Activated B cell treated with CpG ODN at 0.5 μM for 24 hours (primary cell): ENCODE data around the gene C2CD4C. TPM values are rescaled to one million over a fixed set of nuclear protein-coding genes. Genes with fewer than 3 reads are reported as not detected.
"Not testable (repeated sequence)": the region's sequence is repeated elsewhere in the genome, so short reads cannot be mapped to it uniquely, and the experiment has no call there.

Experiments
- ATAC-seq: fragments of 200-7000 bp; cut with Tn5 transposase; one replicate; pipeline ENCODE4 v1.10.0; 2021; ENCODE audit warnings: low read depth, mild to moderate bottlenecking, moderate library complexity
- CTCF ChIA-PET: fragments of 350-600 bp; sonication (Branson Sonifier 250); formaldehyde crosslinking; loops from one replicate; lab custom pipeline; 2021; ENCODE audit warnings: antibody characterized with exemption; lab: Charles Lee
- POLR2A ChIA-PET: fragments of 350-600 bp; sonication (Branson Sonifier 250); formaldehyde crosslinking; loops from one replicate; lab custom pipeline; 2021; ENCODE audit warnings: antibody characterized with exemption; lab: Charles Lee
- DNase-seq: peaks from one replicate; pipeline ENCODE4 v3.0.0; 2022
- H3K27ac Mint-ChIP-seq: one replicate; pipeline ENCODE4 v1.8.0; 2020; ENCODE audit warnings: mixed read lengths
- H3K27me3 Mint-ChIP-seq: one replicate; pipeline ENCODE4 v1.8.0; 2021; ENCODE audit warnings: mixed read lengths
- H3K36me3 Mint-ChIP-seq: one replicate; pipeline ENCODE4 v1.8.0; 2021; ENCODE audit warnings: low read depth, mixed read lengths
- H3K4me1 Mint-ChIP-seq: one replicate; pipeline ENCODE4 v1.8.0; 2021; ENCODE audit warnings: mixed read lengths
- H3K4me3 Mint-ChIP-seq: one replicate; pipeline ENCODE4 v1.8.0; 2020; ENCODE audit warnings: mild to moderate bottlenecking, mixed read lengths
- H3K9me3 Mint-ChIP-seq: one replicate; pipeline ENCODE4 v1.8.0; 2020; ENCODE audit warnings: mixed read lengths
- intact Hi-C: fragments of 100-400 bp; cut with micrococcal nuclease; formaldehyde crosslinking; loops from one replicate; pipeline ENCODE4 v1.15.1; 2024
- total RNA-seq: library from RNA; stranded (reverse); gene quantifications from 2 replicates; pipeline ENCODE4 v1.2.3, GENCODE V29; 2022
- TF ChIP-seq, protein P1 (sequence below): fragments of 200-600 bp; IDR thresholded peaks from one replicate; pipeline ENCODE4 v1.8.0; 2022; ENCODE audit warnings: antibody characterized with exemption, mild to moderate bottlenecking

The C2CD4C gene
- total RNA-seq, 1 donor from 2014 or later, result not detected

DNA sequence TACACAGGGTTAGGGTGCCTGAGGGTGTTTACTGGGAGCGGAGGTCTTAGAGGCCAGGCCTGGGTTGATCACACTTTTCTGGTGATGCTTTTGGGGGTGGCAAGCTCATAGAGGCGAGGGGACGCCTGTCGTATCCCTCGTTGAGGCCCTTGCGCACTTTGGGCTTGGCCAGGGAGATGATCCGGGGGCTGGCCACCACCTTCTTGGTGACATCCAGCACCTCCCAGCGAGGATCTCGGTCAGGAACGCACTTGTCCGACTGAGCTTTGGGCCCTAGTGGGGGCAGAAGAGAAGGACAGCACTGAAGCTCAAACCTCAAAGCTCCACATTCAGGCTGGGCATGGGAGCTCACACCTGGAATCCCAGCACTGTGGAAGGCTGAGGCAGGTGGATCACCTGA lies 46.8 kb downstream of the C2CD4C start:
- H3K27ac Mint-ChIP-seq, result no peak overlapping the region
- intact Hi-C loops, result no loop called here
- ChIA-PET CTCF (no interaction called here), POLR2A (no interaction called here)
- no peaks in the 10 kb centered on the region for H3K4me1 Mint-ChIP-seq
- DNase-seq, result no peak
- H3K36me3 Mint-ChIP-seq, result no peaks in the 10 kb centered on the region
- TF ChIP-seq, protein P1, sequence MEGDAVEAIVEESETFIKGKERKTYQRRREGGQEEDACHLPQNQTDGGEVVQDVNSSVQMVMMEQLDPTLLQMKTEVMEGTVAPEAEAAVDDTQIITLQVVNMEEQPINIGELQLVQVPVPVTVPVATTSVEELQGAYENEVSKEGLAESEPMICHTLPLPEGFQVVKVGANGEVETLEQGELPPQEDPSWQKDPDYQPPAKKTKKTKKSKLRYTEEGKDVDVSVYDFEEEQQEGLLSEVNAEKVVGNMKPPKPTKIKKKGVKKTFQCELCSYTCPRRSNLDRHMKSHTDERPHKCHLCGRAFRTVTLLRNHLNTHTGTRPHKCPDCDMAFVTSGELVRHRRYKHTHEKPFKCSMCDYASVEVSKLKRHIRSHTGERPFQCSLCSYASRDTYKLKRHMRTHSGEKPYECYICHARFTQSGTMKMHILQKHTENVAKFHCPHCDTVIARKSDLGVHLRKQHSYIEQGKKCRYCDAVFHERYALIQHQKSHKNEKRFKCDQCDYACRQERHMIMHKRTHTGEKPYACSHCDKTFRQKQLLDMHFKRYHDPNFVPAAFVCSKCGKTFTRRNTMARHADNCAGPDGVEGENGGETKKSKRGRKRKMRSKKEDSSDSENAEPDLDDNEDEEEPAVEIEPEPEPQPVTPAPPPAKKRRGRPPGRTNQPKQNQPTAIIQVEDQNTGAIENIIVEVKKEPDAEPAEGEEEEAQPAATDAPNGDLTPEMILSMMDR, result no peak
- peaks cover 4% of the 10 kb centered on the region for H3K27me3 Mint-ChIP-seq
- ATAC-seq, result no peak
- no peak overlapping the region for H3K4me3 Mint-ChIP-seq
- no peaks in the 10 kb centered on the region for H3K9me3 Mint-ChIP-seq

DNA sequence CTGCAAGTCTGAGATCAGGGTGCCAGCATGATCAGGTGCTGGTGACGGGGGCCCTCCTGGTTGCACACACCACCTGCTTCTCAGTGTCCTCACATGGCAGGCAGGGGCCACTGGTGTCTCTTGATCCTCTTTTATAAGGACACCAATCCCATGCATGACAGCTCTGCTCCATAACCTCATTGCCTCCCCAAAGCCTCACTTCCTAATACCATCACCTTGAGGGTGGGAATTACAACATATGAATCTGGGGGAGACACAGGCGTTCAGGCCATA lies 49.4 kb downstream of the C2CD4C start:
- ATAC-seq (no peak), DNase-seq (no peak)
- Mint-ChIP-seq H3K4me3 (no peak overlapping the region), H3K27me3 (no peaks in the 10 kb centered on the region), H3K27ac (no peak overlapping the region), H3K4me1 (no peaks in the 10 kb centered on the region), H3K9me3 (peaks cover 3% of the 10 kb centered on the region), H3K36me3 (no peaks in the 10 kb centered on the region)
- CTCF ChIA-PET, result no interaction called here
- TF ChIP-seq, protein P1, result no peak
- intact Hi-C loops, result no loop called here
- POLR2A ChIA-PET, result no interaction called here

DNA sequence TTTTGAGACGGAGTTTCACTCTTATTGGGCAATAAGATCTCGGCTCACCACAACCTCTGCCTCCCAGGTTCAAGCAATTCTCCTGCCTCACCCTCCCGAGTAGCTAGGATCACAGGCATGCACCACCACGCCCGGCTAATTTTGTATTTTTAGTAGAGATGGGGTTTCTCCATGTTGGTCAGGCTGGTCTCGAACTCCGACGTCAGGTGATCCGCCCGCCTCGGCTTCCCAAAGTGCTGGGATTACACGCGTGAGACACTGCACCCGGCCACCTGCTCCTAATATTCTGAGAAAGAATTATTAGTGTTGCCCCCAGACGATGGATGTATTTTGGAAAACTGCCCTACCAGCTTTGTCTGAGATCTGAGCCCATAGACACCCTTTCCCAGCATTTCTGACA lies 53.4 kb downstream of the C2CD4C start:
- CTCF ChIA-PET, H3K27me3 Mint-ChIP-seq, H3K4me3 Mint-ChIP-seq, intact Hi-C loops, ATAC-seq, DNase-seq, POLR2A ChIA-PET, H3K4me1 Mint-ChIP-seq, H3K36me3 Mint-ChIP-seq, H3K27ac Mint-ChIP-seq: not testable (repeated sequence)
- H3K9me3 Mint-ChIP-seq, result peaks cover 15% of the 10 kb centered on the region

Other genes with a start within 250 kb of the C2CD4C start
- 0.29 and 0.32 TPM in 2 replicates for gene PLPP2, start 117.7 kb downstream of the C2CD4C start, total RNA-seq
- 14.6 and 15.0 TPM in 2 replicates for gene MIER2, start 64.4 kb downstream of the C2CD4C start, total RNA-seq
- gene SHC2, start 51.9 kb upstream of the C2CD4C start, total RNA-seq, result 0.24 TPM in 1 of 2 replicates, not detected in the other
- 0.40 and 0.76 TPM in 2 replicates for gene MADCAM1, start 87.3 kb upstream of the C2CD4C start, total RNA-seq
- 20.3 and 23.8 TPM in 2 replicates for gene TPGS1, start 98.3 kb upstream of the C2CD4C start, total RNA-seq
- gene CDC34, start 122.6 kb upstream of the C2CD4C start, total RNA-seq, result 19.8 and 23.1 TPM in 2 replicates
- gene GZMM, start 134.9 kb upstream of the C2CD4C start, total RNA-seq, result 0.22 TPM in 1 of 2 replicates, not detected in the other
- gene BSG, start 163.4 kb upstream of the C2CD4C start, total RNA-seq, result 150 and 152 TPM in 2 replicates
- 0.13 and 0.17 TPM in 2 replicates for gene HCN2, start 180.7 kb upstream of the C2CD4C start, total RNA-seq
- gene POLRMT, start 224.4 kb upstream of the C2CD4C start, total RNA-seq, result 54.7 and 58.2 TPM in 2 replicates
- gene FGF22, start 230.7 kb upstream of the C2CD4C start, total RNA-seq, result 0.64 and 0.73 TPM in 2 replicates